Activated B cell treated with CpG ODN at 0.5 μM for 24 hours (primary cell): ENCODE results near the gene EVL. TPM values are rescaled to one million over a fixed set of nuclear protein-coding genes. Genes with fewer than 3 reads are reported as not detected.
A peak's percentile ranks its signal among the peaks of the same experiment; 100 is the strongest.

ENCODE experiments used
- ATAC-seq: fragments of 200-7000 bp; cut with Tn5 transposase; one replicate; pipeline ENCODE4 v1.10.0; 2021; ENCODE audit warnings: low read depth, mild to moderate bottlenecking, moderate library complexity
- CTCF ChIA-PET: fragments of 350-600 bp; sonication (Branson Sonifier 250); formaldehyde crosslinking; loops from one replicate; lab custom pipeline; 2021; ENCODE audit warnings: antibody characterized with exemption; lab: Charles Lee
- POLR2A ChIA-PET: fragments of 350-600 bp; sonication (Branson Sonifier 250); formaldehyde crosslinking; loops from one replicate; lab custom pipeline; 2021; ENCODE audit warnings: antibody characterized with exemption; lab: Charles Lee
- DNase-seq: peaks from one replicate; pipeline ENCODE4 v3.0.0; 2022
- H3K27ac Mint-ChIP-seq: one replicate; pipeline ENCODE4 v1.8.0; 2020; ENCODE audit warnings: mixed read lengths
- H3K27me3 Mint-ChIP-seq: one replicate; pipeline ENCODE4 v1.8.0; 2021; ENCODE audit warnings: mixed read lengths
- H3K36me3 Mint-ChIP-seq: one replicate; pipeline ENCODE4 v1.8.0; 2021; ENCODE audit warnings: low read depth, mixed read lengths
- H3K4me1 Mint-ChIP-seq: one replicate; pipeline ENCODE4 v1.8.0; 2021; ENCODE audit warnings: mixed read lengths
- H3K4me3 Mint-ChIP-seq: one replicate; pipeline ENCODE4 v1.8.0; 2020; ENCODE audit warnings: mild to moderate bottlenecking, mixed read lengths
- H3K9me3 Mint-ChIP-seq: one replicate; pipeline ENCODE4 v1.8.0; 2020; ENCODE audit warnings: mixed read lengths
- intact Hi-C: fragments of 100-400 bp; cut with micrococcal nuclease; formaldehyde crosslinking; loops from one replicate; pipeline ENCODE4 v1.15.1; 2024
- total RNA-seq: library from RNA; stranded (reverse); gene quantifications from 2 replicates; pipeline ENCODE4 v1.2.3, GENCODE V29; 2022
- TF ChIP-seq, protein P1 (sequence below): fragments of 200-600 bp; IDR thresholded peaks from one replicate; pipeline ENCODE4 v1.8.0; 2022; ENCODE audit warnings: antibody characterized with exemption, mild to moderate bottlenecking

Gene EVL
- total RNA-seq, 1 donor from 2014 or later: 272 TPM

DNA sequence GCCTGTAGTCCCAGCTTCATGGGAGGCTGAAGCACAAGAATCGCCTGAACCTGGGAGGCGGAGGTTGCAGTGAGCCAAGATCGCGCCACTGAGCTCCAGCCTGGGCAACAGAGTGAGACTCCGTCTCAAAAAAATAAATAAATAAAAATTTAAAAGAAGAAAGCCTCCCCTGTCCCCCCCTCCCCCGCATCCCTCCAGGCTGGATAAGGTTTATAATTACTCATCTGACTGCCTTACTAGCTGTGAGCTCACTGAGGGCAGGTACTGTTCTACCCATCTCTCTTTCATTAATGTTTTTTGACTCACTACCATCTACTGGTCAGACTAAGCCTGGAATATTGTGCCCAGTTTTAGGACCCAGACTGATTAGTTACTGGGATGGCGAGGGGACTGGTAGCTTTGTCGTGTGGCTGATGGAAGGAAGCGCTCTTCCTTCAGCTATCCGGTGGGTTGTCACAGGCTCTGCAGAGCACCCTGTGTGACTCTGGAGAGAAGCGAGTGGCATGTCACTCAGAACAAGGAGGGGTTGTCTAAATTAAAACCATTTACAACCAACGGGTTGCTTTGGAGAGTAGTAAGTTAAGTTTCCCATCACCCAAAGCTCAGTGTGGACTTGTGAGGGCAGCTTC is 16.9 kb downstream of the EVL start:
- Mint-ChIP-seq H3K27me3 (no peaks in the 10 kb centered on the region), H3K4me3 (no peak overlapping the region), H3K4me1 (peaks cover 64% of the 10 kb centered on the region), H3K27ac (peak overlapping the region; percentile 87), H3K36me3 (peaks cover 72% of the 10 kb centered on the region), H3K9me3 (no peaks in the 10 kb centered on the region)
- no peak for ATAC-seq
- no peak for DNase-seq
- intact Hi-C loops: loop anchor here (1.0 kb wide), 1 partner anchor 8 kb away; no protein-coding TSS in a partner anchor
- ChIA-PET CTCF (interaction anchor here (0.7 to 1.8 kb wide), 7 partner anchors 9 to 26 kb away, joined by 3 to 5 read pairs (median 3); partner anchors contain the start of gene EVL), POLR2A (interaction anchor here (0.6 to 5.0 kb wide), 5 partner anchors 10 to 294 kb away, joined by 3 to 56 read pairs (median 4); partner anchors contain the start of gene EVL)
- TF ChIP-seq, protein P1, sequence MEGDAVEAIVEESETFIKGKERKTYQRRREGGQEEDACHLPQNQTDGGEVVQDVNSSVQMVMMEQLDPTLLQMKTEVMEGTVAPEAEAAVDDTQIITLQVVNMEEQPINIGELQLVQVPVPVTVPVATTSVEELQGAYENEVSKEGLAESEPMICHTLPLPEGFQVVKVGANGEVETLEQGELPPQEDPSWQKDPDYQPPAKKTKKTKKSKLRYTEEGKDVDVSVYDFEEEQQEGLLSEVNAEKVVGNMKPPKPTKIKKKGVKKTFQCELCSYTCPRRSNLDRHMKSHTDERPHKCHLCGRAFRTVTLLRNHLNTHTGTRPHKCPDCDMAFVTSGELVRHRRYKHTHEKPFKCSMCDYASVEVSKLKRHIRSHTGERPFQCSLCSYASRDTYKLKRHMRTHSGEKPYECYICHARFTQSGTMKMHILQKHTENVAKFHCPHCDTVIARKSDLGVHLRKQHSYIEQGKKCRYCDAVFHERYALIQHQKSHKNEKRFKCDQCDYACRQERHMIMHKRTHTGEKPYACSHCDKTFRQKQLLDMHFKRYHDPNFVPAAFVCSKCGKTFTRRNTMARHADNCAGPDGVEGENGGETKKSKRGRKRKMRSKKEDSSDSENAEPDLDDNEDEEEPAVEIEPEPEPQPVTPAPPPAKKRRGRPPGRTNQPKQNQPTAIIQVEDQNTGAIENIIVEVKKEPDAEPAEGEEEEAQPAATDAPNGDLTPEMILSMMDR: no peak

DNA sequence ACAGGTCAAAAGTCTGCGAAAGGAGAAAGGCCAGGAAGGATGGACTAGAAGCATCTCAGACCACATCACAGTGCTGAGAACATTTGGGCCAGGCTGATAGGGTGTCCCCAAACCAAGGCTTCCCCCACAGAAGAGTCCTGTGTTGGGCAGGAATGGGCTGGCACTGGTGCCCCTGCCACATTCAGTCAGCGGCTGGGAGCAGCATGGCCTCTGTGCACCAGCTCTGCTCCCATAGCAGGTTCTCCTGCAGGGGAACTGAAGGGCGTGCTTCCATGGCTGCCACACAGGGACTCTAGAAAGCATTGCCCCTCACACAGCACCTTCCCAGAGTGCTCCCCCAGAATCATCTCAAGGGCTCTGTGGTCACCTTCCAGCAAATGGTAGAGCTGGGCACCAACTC is 17.5 kb downstream of the EVL start:
- intact Hi-C loops: loop anchor here (1.0 kb wide), 1 partner anchor 8 kb away; no protein-coding TSS in a partner anchor
- H3K36me3 Mint-ChIP-seq: peaks cover 74% of the 10 kb centered on the region

DNA sequence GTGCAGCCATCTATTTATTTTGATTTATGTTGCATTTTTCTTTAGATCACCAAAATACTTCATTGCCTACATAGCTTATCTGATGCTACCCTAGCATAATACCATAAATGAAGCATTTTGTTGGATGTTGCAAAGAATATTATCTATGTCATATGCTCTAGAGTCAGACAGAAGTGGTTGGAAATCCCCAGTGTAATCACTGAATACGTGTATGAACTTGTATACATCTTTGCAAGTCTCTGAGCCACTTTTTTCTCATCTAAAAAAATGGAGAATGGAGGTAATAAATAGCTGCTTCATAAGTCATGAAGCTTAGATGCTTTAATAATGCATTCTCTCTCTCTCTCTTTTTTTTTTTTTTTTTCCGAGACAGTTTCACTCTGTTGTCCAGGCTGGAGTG is 18.5 kb downstream of the EVL start:
- ChIA-PET POLR2A (interaction anchor here (0.7 to 1.5 kb wide), 3 partner anchors 15 to 33 kb away, joined by 3 read pairs; no protein-coding TSS in a partner anchor), CTCF (interaction anchor here (1.0 to 1.1 kb wide), 2 partner anchors 19 to 27 kb away, joined by 3 read pairs; partner anchors contain the start of gene EVL)
- H3K4me1 Mint-ChIP-seq: peaks cover 50% of the 10 kb centered on the region
- ATAC-seq (no peak), DNase-seq (no peak)
- no peak overlapping the region for H3K4me3 Mint-ChIP-seq
- TF ChIP-seq, protein P1: no peak
- peak overlapping the region; percentile 62 for H3K27ac Mint-ChIP-seq
- no peaks in the 10 kb centered on the region for H3K9me3 Mint-ChIP-seq
- H3K36me3 Mint-ChIP-seq: peaks cover 77% of the 10 kb centered on the region
- no peaks in the 10 kb centered on the region for H3K27me3 Mint-ChIP-seq
- intact Hi-C loops: no loop called here

More for the DNA sequence above, 17.5 kb downstream of the EVL start:
- H3K4me1 Mint-ChIP-seq: peaks cover 58% of the 10 kb centered on the region
- no peak overlapping the region for H3K4me3 Mint-ChIP-seq
- ATAC-seq (no peak), DNase-seq (no peak)
- peak overlapping the region; percentile 62 for H3K27ac Mint-ChIP-seq
- H3K27me3 Mint-ChIP-seq: no peaks in the 10 kb centered on the region
- TF ChIP-seq, protein P1: no peak
- ChIA-PET POLR2A (interaction anchor here (2.6 to 5.0 kb wide), 2 partner anchors 17 to 21 kb away, joined by 10 to 56 read pairs; partner anchors contain the start of gene EVL), CTCF (interaction anchor here (0.7 to 1.6 kb wide), 4 partner anchors 10 to 25 kb away, joined by 3 to 5 read pairs (median 3); no protein-coding TSS in a partner anchor)
- no peaks in the 10 kb centered on the region for H3K9me3 Mint-ChIP-seq

DNA sequence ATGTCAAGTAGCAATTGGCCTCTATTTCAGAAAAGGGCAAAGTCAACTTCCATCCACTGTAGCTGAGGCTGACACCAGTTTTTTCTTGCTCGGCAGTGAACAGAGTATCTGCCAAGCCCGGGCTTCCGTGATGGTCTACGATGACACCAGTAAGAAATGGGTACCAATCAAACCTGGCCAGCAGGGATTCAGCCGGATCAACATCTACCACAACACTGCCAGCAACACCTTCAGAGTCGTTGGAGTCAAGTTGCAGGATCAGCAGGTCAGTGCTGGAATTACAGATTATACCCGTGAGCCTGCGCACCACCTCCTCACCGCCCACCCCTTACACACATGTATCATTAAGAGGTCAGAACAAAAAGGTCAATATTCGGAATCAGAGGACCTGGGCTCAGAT is 19.4 kb downstream of the EVL start:
- ChIA-PET CTCF (interaction anchor here (1.0 to 1.1 kb wide), 2 partner anchors 20 to 28 kb away, joined by 3 read pairs; partner anchors contain the start of gene EVL), POLR2A (interaction anchor here (0.9 to 1.5 kb wide), 2 partner anchors 16 to 20 kb away, joined by 3 read pairs; partner anchors contain the start of gene EVL)
- intact Hi-C loops: no loop called here
- TF ChIP-seq, protein P1: no peak
- no peaks in the 10 kb centered on the region for H3K9me3 Mint-ChIP-seq
- H3K27me3 Mint-ChIP-seq: no peaks in the 10 kb centered on the region
- H3K4me1 Mint-ChIP-seq: peaks cover 42% of the 10 kb centered on the region
- DNase-seq: no peak
- no peak overlapping the region for H3K27ac Mint-ChIP-seq
- H3K4me3 Mint-ChIP-seq: no peak overlapping the region
- H3K36me3 Mint-ChIP-seq: peaks cover 80% of the 10 kb centered on the region
- ATAC-seq: no peak

DNA sequence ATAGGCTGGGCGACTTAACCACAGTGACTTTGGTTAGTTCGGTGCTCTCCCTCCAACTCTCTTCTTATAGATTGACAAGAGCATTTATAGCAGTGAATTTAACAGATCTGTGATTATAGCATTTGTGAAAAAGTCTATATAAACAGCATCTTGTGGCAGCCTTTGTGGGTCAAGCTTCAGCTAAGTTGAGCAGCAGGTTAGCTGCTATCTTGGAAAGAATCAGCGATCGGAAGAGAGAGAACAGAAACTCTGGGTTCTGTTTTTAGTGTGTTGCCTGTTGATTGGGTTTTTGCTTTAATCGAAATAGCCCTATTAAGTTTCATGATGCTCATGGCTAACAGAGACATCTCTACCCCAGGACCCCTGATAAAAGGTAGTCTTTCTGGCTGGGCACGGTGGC is 20.2 kb downstream of the EVL start:
- CTCF ChIA-PET: no interaction called here

More for the DNA sequence above, 20.2 kb downstream of the EVL start:
- DNase-seq (no peak), ATAC-seq (no peak)
- POLR2A ChIA-PET: interaction anchor here (1.6 kb wide), 1 partner anchor 16 kb away, joined by 5 read pairs; no protein-coding TSS in a partner anchor
- Mint-ChIP-seq H3K4me1 (peaks cover 33% of the 10 kb centered on the region), H3K36me3 (peaks cover 80% of the 10 kb centered on the region), H3K4me3 (no peak overlapping the region), H3K27ac (no peak overlapping the region), H3K9me3 (no peaks in the 10 kb centered on the region), H3K27me3 (no peaks in the 10 kb centered on the region)
- TF ChIP-seq, protein P1: no peak
- intact Hi-C loops: no loop called here
